Activated T-helper 9 cell treated with anti-CD3 and anti-CD28 coated beads, Interleukin-2, amount 50 U/mL, for 16 hours (primary cell): ENCODE data around the gene TTC21A.

Experiments used
- DNase-seq: peaks from one replicate; pipeline ENCODE4 v3.0.0-alpha.2; 2020; ENCODE audit warnings: low read depth

Gene TTC21A

GRCh38 chr3:39099738-39100499 lies 7.6 kb upstream of the TTC21A start:
- DNase-seq = no peak

GRCh38 chr3:39100500-39100886 lies 7.0 kb upstream of the TTC21A start:
- DNase-seq = no peak

- DNase-seq = no peak
Observed at GRCh38 chr3:39101022-39101689, 6.3 kb upstream of the TTC21A start.

GRCh38 chr3:39102504-39103323 lies 4.8 kb upstream of the TTC21A start:
- DNase-seq = no peak

GRCh38 chr3:39103324-39103693 lies 4.2 kb upstream of the TTC21A start:
- DNase-seq = no peak

- DNase-seq = no peak
Observed at GRCh38 chr3:39103791-39104552, 3.5 kb upstream of the TTC21A start.

GRCh38 chr3:39104961-39105686 lies 2.4 kb upstream of the TTC21A start:
- DNase-seq = no peak

- no peak for DNase-seq
Observed at GRCh38 chr3:39105687-39106063, 1.8 kb upstream of the TTC21A start.

- no peak for DNase-seq
Observed at GRCh38 chr3:39106281-39106811, 1.1 kb upstream of the TTC21A start.

GRCh38 chr3:39106851-39107387 lies 561 bp upstream of the TTC21A start:
- no peak for DNase-seq

- DNase-seq = no peak
Observed at GRCh38 chr3:39108200-39108710, 775 bp downstream of the TTC21A start.

GRCh38 chr3:39109086-39109485 lies 1.6 kb downstream of the TTC21A start:
- DNase-seq = no peak

GRCh38 chr3:39110041-39110639 lies 2.7 kb downstream of the TTC21A start:
- no peak for DNase-seq

GRCh38 chr3:39112113-39112512 lies 4.6 kb downstream of the TTC21A start:
- DNase-seq = no peak

- DNase-seq = no peak
Observed at GRCh38 chr3:39112535-39112934, 5.1 kb downstream of the TTC21A start.

- no peak for DNase-seq
Observed at GRCh38 chr3:39113291-39113690, 5.8 kb downstream of the TTC21A start.

- DNase-seq = no peak
Observed at GRCh38 chr3:39114456-39114855, 7.0 kb downstream of the TTC21A start.

GRCh38 chr3:39115870-39116269 lies 8.4 kb downstream of the TTC21A start:
- no peak for DNase-seq

GRCh38 chr3:39118079-39118478 lies 10.6 kb downstream of the TTC21A start:
- no peak for DNase-seq

GRCh38 chr3:39118931-39119660 lies 11.6 kb downstream of the TTC21A start:
- DNase-seq = no peak
